Measurements from ENCODE around the gene WDFY4. TPM values are rescaled to one million over a fixed set of nuclear protein-coding genes. Genes with fewer than 3 reads are reported as not detected.

WDFY4 gene
- total RNA-seq, 1 experiment from 2014 or later = not detected

- no peaks in the 10 kb centered on the region; a peak in 1 of 5 replicates for H3K9me3 Mint-ChIP-seq
- no peak overlapping the region; a peak in 1 of 7 replicates for H3K27ac Mint-ChIP-seq
- no peak overlapping the region for H4K8ac ChIP-seq (replicated peaks; ENCODE audit: insufficient read length, low read depth, low read length)
- no peak overlapping the region for H3K9ac ChIP-seq (ENCODE audit: extremely low read depth, insufficient read length, low read length)
- H3K14ac ChIP-seq (ENCODE audit: insufficient read depth, low read length) = no peak overlapping the region
- no peaks in the 10 kb centered on the region for H3K79me1 ChIP-seq (ENCODE audit: insufficient read depth, low read depth, low read length, poor library complexity, severe bottlenecking)
- DNase-seq = peak; percentile 13
- H3K4ac ChIP-seq (ENCODE audit: low read depth, low read length) = no peak overlapping the region
- H3K27me3 ChIP-seq (ENCODE audit: insufficient read depth, low read length) = no peaks in the 10 kb centered on the region
- H2BK120ac ChIP-seq (ENCODE audit: low read depth, low read length, poor library complexity, severe bottlenecking) = no peak overlapping the region
- no peaks in the 10 kb centered on the region for H3K79me2 ChIP-seq (ENCODE audit: insufficient read depth, low read length)
- H3K56ac ChIP-seq (ENCODE audit: insufficient read length, low read depth, low read length) = no peak overlapping the region
- WGBS (ENCODE audit: extremely low coverage, insufficient read length, low lambda C conversion rate) = no CpG with 5 or more reads among the region's 5 CpGs
- peaks cover 3% of the 10 kb centered on the region for H3K27me3 Mint-ChIP-seq (ENCODE audit: low read depth)
- no peak overlapping the region for H2AK5ac ChIP-seq (ENCODE audit: insufficient read length, low read length)
- H2BK20ac ChIP-seq (ENCODE audit: low read depth, low read length, poor library complexity, severe bottlenecking) = no peak overlapping the region
- H3K36me3 Mint-ChIP-seq (ENCODE audit: insufficient read depth in 1 of 3, low read depth in 3 of 3) = no peaks in the 10 kb centered on the region
- no peak overlapping the region for H4K5ac ChIP-seq (ENCODE audit: insufficient read length, low read depth, low read length)
- H2BK5ac ChIP-seq (ENCODE audit: insufficient read length, low read length) = no peak overlapping the region
- H3K4me1 ChIP-seq (ENCODE audit: insufficient read depth, low read length) = no peaks in the 10 kb centered on the region
- no peaks in the 10 kb centered on the region for H3K9me3 ChIP-seq (ENCODE audit: control insufficient read depth, low read depth, low read length)
- H4K91ac ChIP-seq (ENCODE audit: insufficient read length, low read depth, low read length) = no peak overlapping the region
- H3K23ac ChIP-seq (ENCODE audit: insufficient read length, low read depth, low read length) = no peak overlapping the region
- peaks cover 8% of the 10 kb centered on the region in 2 experiments for H3K4me1 Mint-ChIP-seq
- no peak overlapping the region for H2AFZ ChIP-seq (ENCODE audit: low read length)
- H2BK12ac ChIP-seq (ENCODE audit: insufficient read length, low read depth, low read length) = no peak overlapping the region
- TF ChIP-seq CTCF (conservative IDR thresholded peaks at IDR 0.05) = no peak
- no peaks in the 10 kb centered on the region for H4K20me1 ChIP-seq (ENCODE audit: control insufficient read depth, insufficient read depth, insufficient read length)
- no peak overlapping the region for H3K4me2 ChIP-seq (ENCODE audit: insufficient read depth, insufficient read length, low read length)
- H3K4me3 Mint-ChIP-seq = no peak overlapping the region
- H3K23me2 ChIP-seq (ENCODE audit: insufficient read length, low read depth, low read length, poor library complexity, severe bottlenecking) = no peaks in the 10 kb centered on the region
- H3K18ac ChIP-seq (ENCODE audit: insufficient read length, low read depth, low read length) = no peak overlapping the region
- H3T11ph ChIP-seq (ENCODE audit: low read length) = no peak overlapping the region
- no peak overlapping the region for H3K27ac ChIP-seq (ENCODE audit: insufficient read length, low read depth, low read length)
- no peak overlapping the region for H2BK15ac ChIP-seq (ENCODE audit: low read depth, low read length)
These were observed 244.8 kb downstream of the WDFY4 start for GRCh38 chr10:48929413-48929990.

Measured in H9 (cell line).